Activated CD4-positive, alpha-beta memory T cell treated with anti-CD3 and anti-CD28 coated beads, Interleukin-2, amount 10 ng/mL, durations not matched to agents 7 days and 5 days (primary cell): Measurements from ENCODE around the gene FADS2. TPM values are rescaled to one million over a fixed set of nuclear protein-coding genes. Genes with fewer than 3 reads are reported as not detected.

ENCODE experiments used
- CTCF ChIA-PET: fragments of 350-600 bp; sonication (Branson Sonifier 250); formaldehyde crosslinking; loops from one replicate; lab custom pipeline; 2021; ENCODE audit warnings: antibody characterized with exemption, inconsistent platforms; lab: Charles Lee
- POLR2A ChIA-PET: fragments of 350-600 bp; sonication (Branson Sonifier 250); formaldehyde crosslinking; loops from one replicate; lab custom pipeline; 2021; ENCODE audit warnings: antibody characterized with exemption; lab: Charles Lee
- DNase-seq: peaks from one replicate; pipeline ENCODE4 v3.0.0-alpha.2; 2020
- H3K27ac Mint-ChIP-seq: one replicate; pipeline ENCODE4 v1.8.0; 2021; ENCODE audit warnings: mild to moderate bottlenecking, mixed read lengths
- H3K27me3 Mint-ChIP-seq: one replicate; pipeline ENCODE4 v1.8.0; 2021; ENCODE audit warnings: mixed read lengths
- H3K36me3 Mint-ChIP-seq: one replicate; pipeline ENCODE4 v1.8.0; 2021; ENCODE audit warnings: low read depth, mixed read lengths
- H3K4me1 Mint-ChIP-seq: one replicate; pipeline ENCODE4 v1.8.0; 2021; ENCODE audit warnings: mixed read lengths
- H3K4me3 Mint-ChIP-seq: one replicate; pipeline ENCODE4 v1.8.0; 2021; ENCODE audit warnings: mild to moderate bottlenecking, mixed read lengths
- H3K9me3 Mint-ChIP-seq: one replicate; pipeline ENCODE4 v1.8.0; 2021; ENCODE audit warnings: mixed read lengths
- total RNA-seq, 2 experiments: library from RNA; stranded (reverse); gene quantifications; one replicate each; pipeline ENCODE4 v1.2.3, GENCODE V29; 2021

The FADS2 gene
- total RNA-seq, 2 experiments from 2014 or later = 251 to 253 TPM

DNA sequence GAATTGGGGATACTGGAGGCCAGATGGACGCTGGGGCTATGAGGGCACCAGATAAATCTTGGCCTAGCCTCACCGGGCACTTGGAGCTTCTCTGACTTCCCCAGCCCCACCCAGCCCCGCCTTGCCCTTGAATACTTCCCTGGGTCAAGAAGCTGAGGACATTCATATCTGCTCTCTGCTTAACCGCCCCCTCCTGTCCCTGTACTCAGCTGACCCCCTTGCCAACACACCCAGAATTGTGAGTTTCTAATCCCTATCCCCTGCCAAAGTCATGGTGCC lies 41.3 kb downstream of the FADS2 start:
- ChIA-PET POLR2A (no interaction called here), CTCF (interaction anchor here (0.7 to 2.2 kb wide), 4 partner anchors 23 to 239 kb away, joined by 3 to 14 read pairs (median 10); no protein-coding TSS in a partner anchor)
- no peak for DNase-seq
- H3K4me3 Mint-ChIP-seq = no peak overlapping the region
- H3K9me3 Mint-ChIP-seq = no peaks in the 10 kb centered on the region
- H3K27me3 Mint-ChIP-seq = peaks cover 2% of the 10 kb centered on the region
- H3K4me1 Mint-ChIP-seq = peaks cover 5% of the 10 kb centered on the region
- no peak overlapping the region for H3K27ac Mint-ChIP-seq
- peaks cover 15% of the 10 kb centered on the region for H3K36me3 Mint-ChIP-seq

DNA sequence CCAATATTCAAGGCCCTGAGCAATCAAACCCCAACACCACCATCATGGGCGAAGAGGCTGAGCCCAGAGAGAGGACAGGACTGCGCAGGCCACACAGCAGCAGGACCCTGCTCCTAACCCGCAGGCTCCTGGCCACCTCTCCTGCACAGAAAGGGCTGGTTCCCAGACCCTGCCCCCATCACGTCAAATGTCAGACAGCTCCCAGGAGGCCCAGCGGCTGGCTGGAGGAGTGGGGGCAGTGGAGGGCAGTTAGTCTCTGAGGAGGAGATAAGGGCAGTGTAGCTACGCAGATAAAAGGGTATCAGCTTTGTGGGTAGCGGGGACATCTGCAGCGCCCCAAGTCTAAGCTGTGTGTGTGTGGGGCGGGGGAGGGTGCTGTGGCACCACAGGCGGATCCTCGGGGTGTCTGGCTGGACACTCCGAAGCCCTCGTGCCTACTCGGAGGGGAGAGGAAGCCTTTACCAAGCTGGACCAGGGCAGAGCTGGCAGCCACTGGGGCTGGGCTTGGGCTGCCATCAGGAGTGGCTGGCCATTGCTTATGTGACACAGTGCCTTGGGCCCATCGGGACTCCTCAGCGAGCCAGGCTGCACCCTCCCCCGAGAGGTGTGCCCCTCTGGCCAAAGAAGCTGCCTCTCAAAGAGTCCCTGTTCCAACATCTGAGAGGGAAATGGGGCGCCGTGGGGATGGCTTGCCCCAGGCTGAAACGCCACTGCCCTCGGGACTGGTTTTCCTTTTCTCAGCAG lies 41.8 kb downstream of the FADS2 start:
- peaks cover 5% of the 10 kb centered on the region for H3K4me1 Mint-ChIP-seq

DNA sequence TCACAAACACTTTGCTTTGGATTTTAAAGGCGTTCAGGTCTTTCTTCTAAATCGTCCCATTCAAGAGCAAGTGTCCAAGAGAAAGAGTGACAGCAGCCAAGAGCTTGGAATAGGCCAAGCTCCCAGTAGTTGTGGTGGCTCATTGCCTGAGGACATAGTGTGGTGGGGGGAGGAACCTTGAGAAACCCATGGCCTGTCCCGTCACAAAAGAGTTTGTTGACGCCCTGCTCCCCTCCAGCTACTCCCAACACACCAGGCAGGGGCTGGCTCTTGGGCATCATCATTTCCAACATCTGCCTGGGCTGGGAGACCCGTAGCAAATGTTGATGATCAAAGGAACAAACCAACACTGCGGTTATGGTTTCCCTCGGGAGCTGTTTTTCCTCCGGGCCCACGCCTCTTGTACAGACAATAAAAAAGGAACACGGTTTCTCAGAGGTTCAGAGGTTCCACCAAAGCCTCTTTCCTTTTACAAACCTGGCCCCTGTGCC lies 42.5 kb downstream of the FADS2 start:
- DNase-seq = no peak
- Mint-ChIP-seq H3K4me3 (no peak overlapping the region), H3K9me3 (no peaks in the 10 kb centered on the region), H3K27me3 (peaks cover 2% of the 10 kb centered on the region), H3K36me3 (peaks cover 5% of the 10 kb centered on the region), H3K4me1 (peaks cover 5% of the 10 kb centered on the region), H3K27ac (no peak overlapping the region)
- CTCF ChIA-PET = interaction anchor here (0.7 to 2.2 kb wide), 13 partner anchors 8 to 242 kb away, joined by 3 to 14 read pairs (median 5); no protein-coding TSS in a partner anchor
- POLR2A ChIA-PET = interaction anchor here (0.7 to 1.1 kb wide), 4 partner anchors 12 to 103 kb away, joined by 3 to 5 read pairs (median 3); no protein-coding TSS in a partner anchor

More for the DNA sequence above, 41.8 kb downstream of the FADS2 start:
- CTCF ChIA-PET = interaction anchor here (0.7 to 2.2 kb wide), 10 partner anchors 12 to 239 kb away, joined by 3 to 14 read pairs (median 8); no protein-coding TSS in a partner anchor
- DNase-seq = no peak
- H3K9me3 Mint-ChIP-seq = no peaks in the 10 kb centered on the region
- peaks cover 12% of the 10 kb centered on the region for H3K36me3 Mint-ChIP-seq
- POLR2A ChIA-PET = interaction anchor here (0.7 to 1.1 kb wide), 4 partner anchors 13 to 103 kb away, joined by 3 to 5 read pairs (median 3); no protein-coding TSS in a partner anchor
- no peak overlapping the region for H3K4me3 Mint-ChIP-seq
- H3K27me3 Mint-ChIP-seq = peaks cover 2% of the 10 kb centered on the region
- no peak overlapping the region for H3K27ac Mint-ChIP-seq

DNA sequence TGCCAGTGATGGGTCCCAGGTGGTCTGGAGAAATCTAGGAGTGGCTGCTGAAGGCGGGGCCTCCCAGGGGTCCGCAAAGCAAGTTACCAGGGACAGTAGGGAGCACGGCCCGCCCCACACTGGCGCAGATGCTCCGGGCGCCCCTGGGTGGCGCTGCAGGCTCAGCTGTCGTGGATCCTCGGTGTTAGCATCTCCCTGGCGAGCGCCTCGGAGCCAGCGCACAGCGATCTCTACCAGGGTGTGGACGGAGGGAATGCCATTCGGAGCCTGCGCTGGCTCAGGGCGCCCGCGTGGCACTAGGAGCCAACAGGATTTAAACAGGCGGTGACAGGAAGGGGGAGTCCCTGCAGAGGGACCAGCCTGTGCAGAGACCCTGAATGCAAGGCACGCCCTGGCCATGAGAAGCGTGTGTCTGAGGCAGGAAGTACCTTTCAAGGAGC lies 43.1 kb downstream of the FADS2 start:
- Mint-ChIP-seq H3K27me3 (peaks cover 2% of the 10 kb centered on the region), H3K27ac (no peak overlapping the region), H3K4me1 (peaks cover 5% of the 10 kb centered on the region), H3K4me3 (no peak overlapping the region), H3K36me3 (no peaks in the 10 kb centered on the region), H3K9me3 (no peaks in the 10 kb centered on the region)
- DNase-seq = peak; percentile 71
- CTCF ChIA-PET = interaction anchor here (0.7 to 2.2 kb wide), 13 partner anchors 9 to 241 kb away, joined by 3 to 14 read pairs (median 5); no protein-coding TSS in a partner anchor
- POLR2A ChIA-PET = interaction anchor here (0.9 to 1.5 kb wide), 4 partner anchors 12 to 74 kb away, joined by 3 to 5 read pairs (median 4); no protein-coding TSS in a partner anchor

DNA sequence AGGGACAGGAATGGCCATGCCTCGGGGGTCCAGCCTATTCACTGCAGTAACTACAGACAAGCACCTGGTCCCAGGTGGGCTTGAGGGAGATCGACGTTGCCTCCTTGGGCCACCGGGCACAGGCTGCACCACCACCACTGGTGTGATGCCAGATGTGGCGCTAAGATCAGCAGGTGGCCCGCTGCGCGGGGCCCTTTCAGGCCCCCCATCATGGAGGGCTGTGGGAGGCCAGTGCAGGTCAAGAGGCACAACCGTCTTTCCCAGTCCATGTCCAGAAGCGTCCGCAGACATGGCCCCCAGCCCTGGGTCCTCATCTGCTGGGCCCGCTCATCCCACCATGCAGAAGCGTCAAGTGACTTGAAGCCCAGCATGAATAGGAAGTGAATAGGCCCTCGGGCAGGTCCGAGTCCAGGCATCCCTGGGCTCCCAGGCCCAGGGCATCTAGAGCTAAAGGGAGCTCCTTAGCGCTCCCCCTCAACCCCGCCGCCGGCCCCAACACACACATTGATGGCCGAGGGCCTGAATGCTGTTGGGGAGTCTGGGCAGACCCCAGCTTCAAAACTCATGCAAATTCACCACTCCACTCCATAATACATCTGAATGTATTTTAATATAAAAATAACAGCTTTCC lies 45.0 kb downstream of the FADS2 start:
- peaks cover 2% of the 10 kb centered on the region for H3K27me3 Mint-ChIP-seq
- no peak for DNase-seq
- H3K4me1 Mint-ChIP-seq = peaks cover 5% of the 10 kb centered on the region
- POLR2A ChIA-PET = no interaction called here
- no peaks in the 10 kb centered on the region for H3K36me3 Mint-ChIP-seq
- no peaks in the 10 kb centered on the region for H3K9me3 Mint-ChIP-seq
- CTCF ChIA-PET = interaction anchor here (1.2 to 3.6 kb wide), 4 partner anchors 76 to 235 kb away, joined by 3 to 17 read pairs (median 6); partner anchors contain the start of gene BEST1
- H3K4me3 Mint-ChIP-seq = no peak overlapping the region
- no peak overlapping the region for H3K27ac Mint-ChIP-seq

DNA sequence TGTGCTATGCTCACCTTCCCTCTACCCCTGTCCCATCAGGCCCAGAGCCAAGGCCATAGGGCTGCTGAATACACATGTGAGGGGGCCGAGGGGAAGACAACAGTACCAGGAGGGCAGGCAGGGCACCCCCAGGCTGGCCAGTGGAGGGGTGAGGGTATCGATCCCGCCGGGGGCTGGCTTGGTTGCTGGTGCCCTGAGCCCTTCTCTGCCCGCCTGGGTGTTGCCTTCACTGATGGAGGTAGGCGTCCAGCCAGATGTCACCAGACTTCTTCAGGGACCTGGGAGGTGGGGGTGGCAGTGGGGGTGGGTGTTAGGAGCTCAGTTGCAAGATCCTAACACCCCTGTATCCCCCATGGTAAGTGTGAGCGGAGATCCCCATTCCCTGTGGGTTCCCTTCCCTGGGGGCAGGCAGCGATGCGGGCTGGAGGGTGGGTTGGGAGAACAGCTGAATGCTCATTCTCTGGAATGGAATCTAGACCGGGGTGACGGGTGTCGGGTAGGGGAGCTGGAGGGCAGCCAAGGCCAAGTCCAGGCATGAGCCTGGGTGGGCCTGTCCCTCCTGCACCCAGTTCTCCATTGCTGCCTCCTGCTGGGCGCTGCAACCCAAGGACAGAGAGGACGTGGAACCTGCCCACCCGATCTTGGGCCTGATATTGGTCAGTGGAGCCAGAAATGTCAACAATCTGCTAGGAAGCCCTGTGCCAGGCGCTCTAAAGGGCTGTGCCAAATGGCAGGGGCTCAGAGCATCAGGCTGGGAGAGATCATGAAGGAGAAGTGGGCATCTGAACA lies 45.7 kb downstream of the FADS2 start:
- CTCF ChIA-PET = interaction anchor here (1.3 to 3.6 kb wide), 2 partner anchors 76 to 208 kb away, joined by 4 to 17 read pairs; no protein-coding TSS in a partner anchor
- Mint-ChIP-seq H3K36me3 (no peaks in the 10 kb centered on the region), H3K4me1 (peaks cover 5% of the 10 kb centered on the region), H3K27ac (no peak overlapping the region), H3K9me3 (no peaks in the 10 kb centered on the region), H3K4me3 (no peak overlapping the region), H3K27me3 (peaks cover 2% of the 10 kb centered on the region)
- POLR2A ChIA-PET = no interaction called here
- no peak for DNase-seq

DNA sequence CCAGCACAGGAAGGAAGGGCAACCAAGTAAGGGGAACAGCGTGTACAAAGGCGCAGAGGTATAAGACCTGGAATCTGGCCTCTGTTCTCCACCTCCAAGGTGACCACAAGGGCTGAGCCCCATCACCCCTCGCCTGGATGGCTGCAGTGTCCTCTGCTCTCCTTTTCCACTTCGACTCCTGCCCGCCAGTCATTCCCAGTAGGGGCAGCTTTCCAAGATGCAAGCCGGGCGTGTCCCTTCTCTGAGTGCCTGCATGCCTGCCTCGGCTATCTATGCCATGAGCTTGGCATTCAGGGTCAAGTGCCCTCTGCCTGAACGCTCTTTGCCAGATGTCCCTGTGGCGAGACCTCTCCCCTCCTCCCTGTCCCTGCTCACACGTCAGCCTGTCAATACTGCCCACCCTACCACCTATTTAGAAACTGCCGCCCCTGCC lies 46.3 kb downstream of the FADS2 start:
- Mint-ChIP-seq H3K4me3 (no peak overlapping the region), H3K36me3 (no peaks in the 10 kb centered on the region), H3K9me3 (no peaks in the 10 kb centered on the region), H3K27me3 (peaks cover 2% of the 10 kb centered on the region), H3K4me1 (peaks cover 5% of the 10 kb centered on the region), H3K27ac (no peak overlapping the region)
- ChIA-PET CTCF (interaction anchor here (3.6 kb wide), 1 partner anchor 207 kb away, joined by 17 read pairs; no protein-coding TSS in a partner anchor), POLR2A (no interaction called here)
- DNase-seq = no peak

DNA sequence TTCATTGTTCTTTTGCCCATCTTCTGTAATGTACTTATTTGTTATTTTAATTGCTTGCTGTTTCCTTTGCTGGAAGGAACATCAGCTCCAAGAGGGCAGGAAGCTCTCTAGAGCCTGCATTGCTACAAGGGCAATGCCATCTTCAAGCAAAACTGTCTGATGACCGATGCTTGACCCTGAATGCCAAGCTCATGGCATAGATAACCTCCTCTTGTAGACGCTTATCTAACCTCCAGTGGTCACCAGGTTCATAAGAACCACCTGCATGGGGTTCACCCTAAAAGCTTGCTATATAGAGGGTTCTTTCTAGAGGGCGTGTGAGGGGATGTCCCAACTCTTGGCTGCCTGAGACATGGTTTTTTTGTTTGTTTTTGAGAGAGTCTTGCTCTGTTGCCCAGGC lies 46.8 kb downstream of the FADS2 start:
- H3K27me3 Mint-ChIP-seq = peaks cover 2% of the 10 kb centered on the region
- no peak for DNase-seq
- H3K4me3 Mint-ChIP-seq = no peak overlapping the region
- ChIA-PET POLR2A (interaction anchor here (0.7 kb wide), 1 partner anchor 78 kb away, joined by 3 read pairs; no protein-coding TSS in a partner anchor), CTCF (interaction anchor here (0.8 to 3.6 kb wide), 2 partner anchors 207 to 233 kb away, joined by 3 to 17 read pairs; no protein-coding TSS in a partner anchor)
- H3K36me3 Mint-ChIP-seq = no peaks in the 10 kb centered on the region
- H3K27ac Mint-ChIP-seq = no peak overlapping the region
- no peaks in the 10 kb centered on the region for H3K9me3 Mint-ChIP-seq
- H3K4me1 Mint-ChIP-seq = peaks cover 5% of the 10 kb centered on the region

DNA sequence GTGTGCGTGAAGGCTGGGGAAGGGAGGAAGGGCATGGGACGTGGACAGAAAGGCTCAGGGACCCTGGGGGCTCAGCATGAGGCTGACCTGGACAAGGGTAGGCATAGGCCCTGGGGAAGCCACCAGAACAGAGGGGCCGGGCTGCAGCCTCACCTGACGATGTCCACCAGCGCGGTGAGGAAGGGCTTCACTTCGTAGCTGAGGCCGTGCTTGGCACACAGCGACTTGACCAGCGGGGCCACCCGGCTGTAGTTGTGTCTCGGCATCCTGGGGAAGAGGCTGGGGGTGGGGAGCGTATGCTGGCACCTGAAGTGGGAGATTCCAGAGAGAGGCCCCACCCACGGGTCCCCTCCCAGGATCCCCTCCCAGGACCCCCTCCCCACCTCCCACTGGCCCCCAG lies 47.6 kb downstream of the FADS2 start:
- H3K9me3 Mint-ChIP-seq = no peaks in the 10 kb centered on the region
- no peak overlapping the region for H3K27ac Mint-ChIP-seq
- no peak overlapping the region for H3K4me3 Mint-ChIP-seq
- CTCF ChIA-PET = no interaction called here
- peaks cover 5% of the 10 kb centered on the region for H3K4me1 Mint-ChIP-seq
- no peaks in the 10 kb centered on the region for H3K36me3 Mint-ChIP-seq
- POLR2A ChIA-PET = no interaction called here
- no peak for DNase-seq
- H3K27me3 Mint-ChIP-seq = peaks cover 2% of the 10 kb centered on the region

DNA sequence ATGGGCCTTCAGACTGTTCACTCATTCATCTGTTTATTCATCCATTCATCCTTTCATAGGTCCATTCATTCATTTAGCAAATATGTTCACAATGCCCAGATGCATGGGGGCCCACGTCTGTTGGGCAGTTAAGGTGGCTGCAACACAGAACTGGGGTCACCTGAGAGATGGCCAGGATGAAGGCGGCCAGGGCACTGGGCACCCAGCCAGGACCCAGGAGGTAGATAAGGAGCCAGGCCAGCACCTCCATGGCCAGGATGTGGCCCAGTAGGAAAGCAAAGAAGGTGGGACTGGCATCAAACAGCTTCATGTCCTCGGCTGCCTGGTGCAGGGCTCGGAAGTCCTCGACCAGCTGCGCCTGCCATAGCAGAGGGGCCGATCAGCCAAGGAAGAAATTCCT lies 51.1 kb downstream of the FADS2 start:
- Mint-ChIP-seq H3K36me3 (no peaks in the 10 kb centered on the region), H3K27me3 (no peaks in the 10 kb centered on the region), H3K9me3 (no peaks in the 10 kb centered on the region), H3K4me3 (no peak overlapping the region), H3K27ac (no peak overlapping the region), H3K4me1 (no peaks in the 10 kb centered on the region)
- no peak for DNase-seq
- ChIA-PET CTCF (no interaction called here), POLR2A (no interaction called here)

DNA sequence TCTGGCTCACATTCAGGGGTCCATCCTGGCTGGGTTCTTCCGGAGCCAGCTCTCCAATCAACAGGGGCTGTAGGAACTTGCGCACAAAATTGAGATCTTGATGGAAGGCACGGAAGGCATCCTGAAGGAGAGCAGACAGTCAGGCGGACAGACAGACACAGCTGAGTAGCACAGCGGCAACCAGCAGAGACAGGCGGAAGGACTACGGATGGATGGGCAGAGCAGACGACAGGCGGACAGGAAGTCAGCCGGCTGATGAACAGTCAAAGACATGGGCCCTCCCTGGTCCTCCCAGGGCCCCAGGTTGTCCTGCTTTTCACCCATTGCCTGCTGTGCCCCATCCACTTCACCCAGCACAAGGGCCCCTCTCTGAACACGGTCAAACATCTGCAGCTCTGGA lies 51.9 kb downstream of the FADS2 start:
- no peaks in the 10 kb centered on the region for H3K27me3 Mint-ChIP-seq
- CTCF ChIA-PET = no interaction called here
- POLR2A ChIA-PET = no interaction called here
- no peak overlapping the region for H3K27ac Mint-ChIP-seq
- no peaks in the 10 kb centered on the region for H3K4me1 Mint-ChIP-seq
- H3K36me3 Mint-ChIP-seq = no peaks in the 10 kb centered on the region
- H3K4me3 Mint-ChIP-seq = no peak overlapping the region
- no peak for DNase-seq
- no peaks in the 10 kb centered on the region for H3K9me3 Mint-ChIP-seq

DNA sequence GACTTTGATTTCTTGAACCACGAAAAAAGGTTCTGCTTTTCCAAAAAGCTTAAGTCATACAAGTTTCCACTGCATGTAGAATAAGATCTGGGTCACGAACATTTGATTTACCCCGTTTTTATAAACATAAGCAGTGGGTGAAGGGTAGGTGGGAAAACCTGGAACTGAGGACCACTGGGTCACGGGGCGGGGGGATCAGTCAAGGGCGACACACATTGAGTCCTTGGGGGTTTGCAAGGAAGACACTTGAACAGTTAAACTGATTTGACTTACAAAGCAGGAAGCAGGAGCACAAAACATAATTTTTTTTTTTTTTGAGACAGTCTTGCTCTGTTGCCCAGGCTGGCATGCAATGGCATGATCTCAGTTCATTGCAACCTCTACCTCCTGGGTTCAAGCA lies 52.4 kb downstream of the FADS2 start:
- H3K27ac Mint-ChIP-seq = no peak overlapping the region
- DNase-seq = no peak
- POLR2A ChIA-PET = no interaction called here
- no peak overlapping the region for H3K4me3 Mint-ChIP-seq
- H3K36me3 Mint-ChIP-seq = no peaks in the 10 kb centered on the region
- CTCF ChIA-PET = interaction anchor here (1.3 to 1.5 kb wide), 2 partner anchors 19 to 202 kb away, joined by 5 read pairs; no protein-coding TSS in a partner anchor
- no peaks in the 10 kb centered on the region for H3K27me3 Mint-ChIP-seq
- no peaks in the 10 kb centered on the region for H3K4me1 Mint-ChIP-seq
- no peaks in the 10 kb centered on the region for H3K9me3 Mint-ChIP-seq
